Left kidney (tissue), 2 donors: ENCODE measurements around the gene IL9R. TPM values are rescaled to one million over a fixed set of nuclear protein-coding genes. Genes with fewer than 3 reads are reported as not detected.
"Not testable (repeated sequence)": the region's sequence is repeated elsewhere in the genome, so short reads cannot be mapped to it uniquely, and the experiment has no call there.

Experiments used
- DNase-seq: peaks from one replicate; pipeline ENCODE4 v3.0.0-alpha.2; 2013
- polyA plus RNA-seq: library from polyadenylated mRNA; unstranded; fragments of 120-200 nt; gene quantifications from one replicate; pipeline ENCODE4 v1.2.1, GENCODE V29; 2013; ENCODE audit not compliant: insufficient read length

IL9R gene
- polyA plus RNA-seq, 1 donor = 0.20 TPM

GRCh38 chrX:155998761-155999510, 1.4 kb downstream of the IL9R start:
- DNase-seq = no peak

DNA sequence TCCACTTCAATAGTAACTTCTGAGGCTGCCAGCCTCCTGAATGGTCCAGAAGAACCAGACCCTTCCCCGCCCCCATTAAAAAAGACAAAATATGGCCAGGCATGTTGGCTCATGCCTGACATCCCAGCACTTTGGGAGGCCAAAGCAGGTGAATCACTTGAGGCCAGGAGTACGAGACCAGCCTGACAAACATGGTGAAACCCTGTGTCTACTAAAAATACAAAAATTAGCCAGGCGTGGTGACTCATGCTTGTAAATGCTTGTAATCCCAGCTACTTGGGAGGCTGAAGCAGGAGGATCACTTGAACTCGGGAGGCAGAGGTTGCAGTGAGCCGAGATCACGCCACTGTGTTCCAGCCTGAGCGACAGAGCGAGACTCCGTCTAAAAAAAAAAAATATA, 2.3 kb downstream of the IL9R start:
- DNase-seq = not testable (repeated sequence)

DNA sequence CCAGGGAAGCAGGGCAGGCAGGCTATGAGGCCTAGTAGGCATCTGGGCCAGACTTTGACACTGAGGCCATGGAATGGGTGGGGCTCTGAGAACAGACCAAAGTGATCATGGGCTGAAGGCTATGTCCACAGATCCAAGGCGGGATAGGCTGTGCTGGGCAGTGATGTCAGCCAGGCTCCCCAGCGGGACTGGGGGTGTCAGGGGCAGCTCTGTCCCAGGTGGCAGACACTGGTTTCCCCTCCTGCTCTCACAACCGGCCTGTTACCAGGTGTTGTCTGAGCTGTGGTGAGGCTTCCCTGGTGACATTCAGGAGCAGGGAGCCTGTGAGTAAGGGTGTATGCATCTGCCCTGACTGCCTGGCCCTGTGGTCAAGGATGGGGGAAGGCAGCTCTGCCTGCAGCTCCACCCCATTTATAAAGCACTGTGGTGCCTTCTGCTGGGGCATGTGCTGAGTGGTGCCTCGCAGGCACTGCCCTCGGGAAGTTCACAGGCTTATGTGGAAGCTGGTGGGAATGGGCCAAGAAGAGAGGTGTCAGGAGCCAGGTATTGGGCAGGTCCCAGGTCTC, 2.9 kb downstream of the IL9R start:
- no peak for DNase-seq

DNA sequence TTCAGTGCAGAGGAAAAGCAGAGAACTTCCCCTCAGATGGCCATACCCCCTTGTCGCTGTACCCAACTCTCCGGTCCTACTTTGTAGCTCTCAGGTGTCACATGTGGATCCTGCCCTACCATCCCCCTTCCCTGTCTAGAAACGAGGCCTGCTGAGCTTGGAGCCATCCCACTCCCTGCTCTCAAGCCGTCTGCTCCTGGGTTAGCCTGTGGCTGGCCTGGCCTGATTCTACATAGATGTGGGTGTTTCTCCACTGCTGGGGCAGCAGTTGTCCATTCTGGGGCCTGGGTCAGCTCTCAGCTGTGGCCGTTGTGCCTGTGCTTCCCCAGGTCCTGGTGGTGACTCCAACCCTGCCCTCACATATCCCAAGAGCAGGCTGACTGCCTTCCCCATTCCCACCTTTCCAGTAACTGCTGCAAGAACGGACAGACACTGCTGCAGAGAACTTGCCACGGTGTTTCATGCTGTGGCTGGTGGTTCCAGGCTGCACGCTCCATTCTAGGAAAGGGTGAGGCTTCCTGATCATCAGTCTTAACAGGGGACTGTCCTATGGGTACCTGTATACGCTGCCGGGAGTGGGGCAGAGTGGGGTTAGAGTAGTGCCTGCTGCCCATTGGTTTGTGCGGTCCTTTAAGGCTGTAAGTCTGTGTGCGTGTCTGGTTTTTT, 3.6 kb downstream of the IL9R start:
- no peak for DNase-seq

GRCh38 chrX:156001667-156002021, 4.1 kb downstream of the IL9R start:
- DNase-seq = no peak

DNA sequence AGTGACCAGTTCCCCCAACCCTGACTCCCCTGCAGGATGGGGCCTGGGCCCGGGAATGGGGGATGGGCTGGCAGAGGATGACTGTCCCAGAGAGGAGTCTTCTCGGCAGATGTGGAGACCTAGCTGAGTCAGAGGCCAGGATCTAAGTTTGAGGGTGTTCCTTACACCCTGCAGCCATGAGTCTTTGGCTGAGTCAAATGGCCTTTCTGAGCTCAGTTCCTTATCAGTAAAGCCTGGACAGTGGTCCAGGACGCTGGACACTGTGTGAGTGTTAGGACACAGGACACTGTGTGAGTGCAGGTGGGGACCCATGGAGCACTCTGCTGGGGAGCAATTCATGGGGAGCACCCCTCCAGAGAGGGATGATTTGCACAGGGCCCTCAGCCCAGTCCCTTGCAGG, 5.0 kb downstream of the IL9R start:
- no peak for DNase-seq

DNA sequence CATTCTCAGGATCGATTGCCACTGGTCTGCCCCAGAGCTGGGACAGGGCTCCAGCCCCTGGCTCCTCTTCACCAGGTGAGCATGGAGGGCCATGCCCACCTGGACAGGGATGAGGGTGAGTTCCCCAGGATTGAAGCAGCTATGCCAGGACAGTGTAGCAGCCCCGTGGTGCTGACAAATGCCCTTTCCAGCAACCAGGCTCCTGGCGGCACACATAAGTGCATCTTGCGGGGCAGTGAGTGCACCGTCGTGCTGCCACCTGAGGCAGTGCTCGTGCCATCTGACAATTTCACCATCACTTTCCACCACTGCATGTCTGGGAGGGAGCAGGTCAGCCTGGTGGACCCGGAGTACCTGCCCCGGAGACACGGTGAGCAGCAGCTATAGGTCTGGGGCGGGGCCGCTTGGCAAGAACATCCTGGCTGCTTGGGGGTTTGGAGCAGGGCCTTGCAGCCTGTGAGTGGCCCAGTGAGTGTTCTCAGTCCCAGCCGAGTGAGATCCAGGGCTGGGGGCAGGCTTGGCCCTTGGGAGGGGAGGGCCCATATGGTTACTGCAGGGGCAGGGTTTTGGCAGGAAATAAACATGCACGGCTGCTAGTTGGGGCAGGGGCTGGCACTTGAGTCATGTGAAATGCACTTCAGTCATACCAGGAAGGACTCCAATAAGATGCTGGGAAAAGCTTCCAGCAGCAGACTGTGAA, 6.1 kb downstream of the IL9R start:
- DNase-seq = no peak

DNA sequence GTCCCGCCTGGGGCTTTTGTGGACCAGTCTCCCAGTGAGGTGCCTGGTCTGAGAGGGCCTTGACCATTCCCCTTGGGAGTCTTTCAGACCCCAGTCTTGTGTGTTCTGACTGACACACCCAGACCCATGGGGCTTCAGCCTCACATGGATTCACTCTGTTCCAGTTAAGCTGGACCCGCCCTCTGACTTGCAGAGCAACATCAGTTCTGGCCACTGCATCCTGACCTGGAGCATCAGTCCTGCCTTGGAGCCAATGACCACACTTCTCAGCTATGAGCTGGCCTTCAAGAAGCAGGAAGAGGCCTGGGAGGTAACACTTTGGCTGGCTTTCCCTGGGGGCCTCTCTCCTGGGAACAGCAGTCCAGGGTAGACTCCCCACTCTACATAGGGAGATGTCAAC, 6.8 kb downstream of the IL9R start:
- DNase-seq = no peak

- no peak for DNase-seq
These were observed 7.2 kb downstream of the IL9R start for GRCh38 chrX:156004740-156005139.

DNA sequence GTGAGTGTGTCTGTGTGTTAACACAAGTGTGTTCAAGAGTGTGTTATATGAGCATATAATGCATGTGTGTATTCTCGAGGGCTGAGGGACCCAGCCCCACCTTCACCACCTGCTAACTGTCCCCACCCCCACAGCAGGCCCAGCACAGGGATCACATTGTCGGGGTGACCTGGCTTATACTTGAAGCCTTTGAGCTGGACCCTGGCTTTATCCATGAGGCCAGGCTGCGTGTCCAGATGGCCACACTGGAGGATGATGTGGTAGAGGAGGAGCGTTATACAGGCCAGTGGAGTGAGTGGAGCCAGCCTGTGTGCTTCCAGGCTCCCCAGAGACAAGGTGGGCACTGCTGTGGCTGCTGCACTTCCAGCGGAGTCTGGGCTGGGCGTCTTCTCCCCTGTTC, 7.6 kb downstream of the IL9R start:
- no peak for DNase-seq

- DNase-seq = not testable (repeated sequence)
These were observed 9.0 kb downstream of the IL9R start for GRCh38 chrX:156006468-156006867.

DNA sequence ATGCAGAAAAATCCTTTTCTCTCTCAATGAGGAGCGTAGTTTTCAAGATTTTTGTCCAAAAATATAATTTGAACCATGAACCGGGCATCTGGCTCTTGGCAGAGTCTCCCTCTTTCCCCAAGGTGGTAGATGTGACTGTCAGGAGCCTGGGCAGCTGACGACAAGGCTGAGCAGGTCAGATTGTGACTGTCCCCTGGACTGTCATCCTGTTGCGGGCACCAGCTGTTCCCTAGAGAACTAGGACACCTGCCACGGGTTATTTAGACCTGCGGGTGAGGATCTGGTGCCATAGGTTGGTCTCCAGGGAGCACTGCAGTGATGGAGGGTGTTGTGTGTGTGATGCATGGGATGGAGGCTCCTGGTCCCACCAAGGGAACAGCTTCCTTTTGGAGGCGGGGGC, 10.9 kb downstream of the IL9R start:
- DNase-seq = not testable (repeated sequence)

DNA sequence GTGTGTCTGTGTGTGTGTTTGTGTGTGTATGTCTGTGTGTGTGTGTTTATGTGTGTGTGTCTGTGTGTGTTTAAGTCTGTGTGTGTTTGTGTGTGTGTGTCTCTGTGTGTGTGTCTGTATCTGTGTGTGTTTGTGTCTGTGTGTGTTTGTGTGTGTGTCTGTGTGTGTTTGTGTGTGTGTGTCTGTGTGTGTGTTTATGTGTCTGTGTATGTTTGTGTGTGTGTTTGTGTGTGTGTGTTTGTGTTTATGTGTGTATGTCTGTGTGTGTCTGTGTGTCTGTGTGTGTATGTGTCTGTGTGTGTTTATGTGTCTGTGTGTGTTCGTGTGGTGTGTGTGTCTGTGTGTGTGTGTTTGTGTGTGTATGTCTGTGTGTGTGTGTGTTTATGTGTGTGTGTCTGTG, 11.4 kb downstream of the IL9R start:
- DNase-seq = no peak

- not testable (repeated sequence) for DNase-seq
These were observed 12.2 kb downstream of the IL9R start for GRCh38 chrX:156009691-156010090.

GRCh38 chrX:156013286-156013953, 15.9 kb downstream of the IL9R start:
- not testable (repeated sequence) for DNase-seq

GRCh38 chrX:156019846-156020245, 22.4 kb downstream of the IL9R start:
- DNase-seq = not testable (repeated sequence)

DNA sequence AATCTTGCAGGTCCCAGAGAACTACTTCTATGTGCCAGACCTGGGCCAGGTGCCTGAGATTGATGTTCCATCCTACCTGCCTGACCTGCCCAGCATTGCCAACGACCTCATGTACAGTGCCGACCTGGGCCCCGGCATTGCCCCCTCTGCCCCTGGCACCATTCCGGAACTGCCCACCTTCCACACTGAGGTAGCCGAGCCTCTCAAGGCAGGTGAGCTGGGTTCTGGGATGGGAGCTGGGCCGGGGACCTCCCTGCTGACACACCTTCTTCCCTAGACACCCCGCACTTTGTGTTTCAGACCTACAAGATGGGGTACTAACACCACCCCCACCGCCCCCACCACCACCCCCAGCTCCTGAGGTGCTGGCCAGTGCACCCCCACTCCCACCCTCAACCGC, 25.5 kb downstream of the IL9R start:
- DNase-seq = not testable (repeated sequence)

DNA sequence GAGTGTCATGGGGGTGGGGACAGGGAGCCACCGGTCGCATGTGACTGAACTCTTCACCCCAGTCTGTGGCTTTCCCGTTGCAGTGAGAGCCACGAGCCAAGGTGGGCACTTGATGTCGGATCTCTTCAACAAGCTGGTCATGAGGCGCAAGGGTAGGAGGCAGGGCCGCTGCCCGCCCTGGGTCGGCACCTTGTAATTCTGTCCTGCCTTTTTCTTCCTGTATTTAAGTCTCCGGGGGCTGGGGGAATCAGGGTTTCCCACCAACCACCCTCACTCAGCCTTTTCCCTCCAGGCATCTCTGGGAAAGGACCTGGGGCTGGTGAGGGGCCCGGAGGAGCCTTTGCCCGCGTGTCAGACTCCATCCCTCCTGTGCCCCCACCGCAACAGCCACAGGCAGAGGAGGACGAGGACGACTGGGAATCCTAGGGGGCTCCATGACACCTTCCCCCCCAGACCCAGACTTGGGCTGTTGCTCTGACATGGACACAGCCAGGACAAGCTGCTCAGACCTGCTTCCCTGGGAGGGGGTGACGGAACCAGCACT, 27.5 kb downstream of the IL9R start:
- DNase-seq = not testable (repeated sequence)

- not testable (repeated sequence) for DNase-seq
These were observed 31.2 kb downstream of the IL9R start for GRCh38 chrX:156028653-156029237.

- not testable (repeated sequence) for DNase-seq
These were observed 31.8 kb downstream of the IL9R start for GRCh38 chrX:156029296-156029695.

- DNase-seq = not testable (repeated sequence)
These were observed 32.4 kb downstream of the IL9R start for GRCh38 chrX:156029707-156030442.
